Activated T-cell treated with anti-CD3 and anti-CD28 coated beads for 24 hours (primary cell): ENCODE results near the gene ADAM8.
A peak's percentile ranks its signal among the peaks of the same experiment; 100 is the strongest.

Source experiments
- DNase-seq: peaks from one replicate; pipeline ENCODE4 v3.0.0-alpha.2; 2020; ENCODE audit warnings: low read depth

Gene ADAM8

GRCh38 chr10:133308421-133309099 lies 31.9 kb upstream of the ADAM8 start, which contains the start of the genes TUBGCP2 and ZNF511:
TSS of gene TUBGCP2 (minus strand) at chr10:133308872. CDS start at chr10:133302941, 5,931 bp downstream.
TSS of gene ZNF511 (plus strand) at chr10:133308914. CDS start at chr10:133308944, 30 bp downstream.
- DNase-seq, result peak; percentile 84

DNA sequence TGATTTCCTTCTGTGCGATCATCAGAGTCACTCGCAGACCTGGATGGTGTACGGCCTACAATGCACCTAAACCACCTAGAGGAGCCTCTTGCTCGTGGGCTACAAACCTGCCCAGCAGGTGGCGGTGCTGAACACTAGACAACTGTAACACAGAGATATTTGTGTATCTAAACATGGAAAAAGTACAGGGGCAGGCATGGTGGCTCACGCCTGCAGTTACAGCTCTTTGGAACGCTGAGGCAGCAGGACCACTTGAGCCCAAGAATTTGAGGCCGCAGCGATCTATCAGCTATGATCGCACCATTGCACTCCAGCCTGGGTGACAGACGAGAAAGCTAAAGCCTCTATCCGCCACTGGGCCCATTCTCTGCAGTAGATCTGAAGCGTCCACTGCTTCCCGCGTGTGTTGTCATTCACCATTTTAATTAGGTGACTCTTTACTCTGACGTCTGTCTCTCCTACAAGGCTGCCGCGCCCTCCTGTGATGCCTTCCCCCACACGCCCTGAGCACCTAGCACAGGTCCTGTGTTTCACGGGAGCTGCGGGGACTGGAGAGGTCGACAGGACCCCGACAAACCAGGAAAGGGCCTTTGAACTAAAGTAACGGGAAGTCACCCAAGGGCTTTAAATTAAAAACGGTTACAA lies 31.2 kb upstream of the ADAM8 start:
- peak; percentile 70 for DNase-seq

GRCh38 chr10:133306941-133307379 lies 30.3 kb upstream of the ADAM8 start:
- DNase-seq, result no peak

GRCh38 chr10:133306097-133306476 lies 29.4 kb upstream of the ADAM8 start:
- DNase-seq, result no peak

DNA sequence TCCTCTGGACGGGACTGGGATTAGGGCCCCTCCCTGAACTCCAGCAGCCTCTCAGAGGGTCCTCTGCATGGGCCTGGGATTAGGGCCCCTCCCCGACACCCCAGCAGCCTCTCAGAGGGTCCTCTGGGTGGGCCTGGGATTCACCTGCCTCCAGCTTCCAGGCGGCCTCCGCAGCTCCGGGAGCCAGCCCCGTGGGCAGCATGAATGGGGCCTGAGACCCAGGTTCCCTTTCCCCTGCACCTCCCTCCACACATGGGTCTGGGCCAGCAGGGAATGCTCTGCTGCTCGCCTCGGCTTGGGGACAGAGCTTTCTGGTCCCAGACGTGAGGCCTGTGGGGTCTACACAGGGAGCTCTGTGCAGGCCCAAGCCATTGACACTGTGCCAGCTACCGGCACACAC lies 26.5 kb upstream of the ADAM8 start:
- no peak for DNase-seq

DNA sequence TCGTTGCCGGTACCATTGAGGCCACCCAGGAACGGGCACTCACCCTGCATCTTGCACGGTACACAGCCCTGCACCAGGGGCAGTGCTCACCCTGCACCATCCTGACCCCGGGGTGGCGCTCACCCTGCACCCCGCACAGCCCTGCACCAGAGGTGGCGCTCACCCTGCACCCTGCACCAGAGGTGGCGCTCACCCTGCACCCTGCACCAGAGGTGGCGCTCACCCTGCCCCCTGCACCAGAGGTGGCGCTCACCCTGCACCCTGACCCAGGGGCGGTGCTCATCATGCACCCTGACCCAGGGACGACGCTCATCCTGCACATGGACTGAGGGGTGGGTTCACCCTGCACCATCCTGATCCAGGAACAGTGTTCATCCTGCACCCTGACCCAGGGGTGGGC lies 25.6 kb upstream of the ADAM8 start:
- DNase-seq, result no peak

DNA sequence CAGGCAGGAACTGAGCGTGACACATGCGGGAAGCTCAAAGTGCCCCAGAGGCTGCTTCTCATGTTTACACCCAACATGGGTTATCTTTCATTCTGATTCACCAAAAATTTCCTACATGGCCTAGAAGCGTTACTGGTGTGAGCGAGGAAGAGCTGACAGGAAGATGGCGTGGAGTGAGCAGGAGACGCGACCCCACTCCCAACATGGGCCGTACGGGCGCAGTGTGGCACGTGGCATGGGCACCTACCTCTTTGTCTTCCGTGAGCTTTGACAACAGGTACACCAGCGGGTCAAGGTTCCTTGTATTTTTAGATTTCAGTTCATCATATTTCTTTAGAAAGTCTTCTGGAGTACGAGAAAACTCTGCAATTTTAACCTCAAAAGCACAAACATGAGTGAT lies 23.1 kb upstream of the ADAM8 start:
- no peak for DNase-seq

- DNase-seq, result no peak
These were observed 22.6 kb upstream of the ADAM8 start for GRCh38 chr10:133299224-133299623.

GRCh38 chr10:133298466-133298865 lies 21.8 kb upstream of the ADAM8 start:
- DNase-seq, result no peak

DNA sequence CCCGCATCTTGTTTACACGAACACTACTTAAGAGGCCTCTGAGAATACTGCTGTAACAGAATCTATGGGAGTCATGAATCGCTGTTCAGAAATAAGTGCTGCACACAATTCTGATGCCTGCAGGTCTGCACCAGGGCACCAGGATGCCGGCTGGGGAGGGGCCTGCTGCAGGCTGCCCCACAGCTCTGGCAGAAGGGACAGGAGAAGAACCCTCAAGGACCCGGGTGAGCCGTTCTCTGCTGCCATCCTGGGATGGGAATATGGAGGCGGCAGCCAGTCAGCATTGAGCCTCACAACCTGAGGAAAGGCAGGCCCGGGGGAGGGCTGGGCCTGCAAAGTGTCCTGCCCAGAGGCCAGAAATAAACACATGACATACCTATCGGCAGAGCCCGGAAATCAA lies 20.8 kb upstream of the ADAM8 start:
- DNase-seq, result no peak

DNA sequence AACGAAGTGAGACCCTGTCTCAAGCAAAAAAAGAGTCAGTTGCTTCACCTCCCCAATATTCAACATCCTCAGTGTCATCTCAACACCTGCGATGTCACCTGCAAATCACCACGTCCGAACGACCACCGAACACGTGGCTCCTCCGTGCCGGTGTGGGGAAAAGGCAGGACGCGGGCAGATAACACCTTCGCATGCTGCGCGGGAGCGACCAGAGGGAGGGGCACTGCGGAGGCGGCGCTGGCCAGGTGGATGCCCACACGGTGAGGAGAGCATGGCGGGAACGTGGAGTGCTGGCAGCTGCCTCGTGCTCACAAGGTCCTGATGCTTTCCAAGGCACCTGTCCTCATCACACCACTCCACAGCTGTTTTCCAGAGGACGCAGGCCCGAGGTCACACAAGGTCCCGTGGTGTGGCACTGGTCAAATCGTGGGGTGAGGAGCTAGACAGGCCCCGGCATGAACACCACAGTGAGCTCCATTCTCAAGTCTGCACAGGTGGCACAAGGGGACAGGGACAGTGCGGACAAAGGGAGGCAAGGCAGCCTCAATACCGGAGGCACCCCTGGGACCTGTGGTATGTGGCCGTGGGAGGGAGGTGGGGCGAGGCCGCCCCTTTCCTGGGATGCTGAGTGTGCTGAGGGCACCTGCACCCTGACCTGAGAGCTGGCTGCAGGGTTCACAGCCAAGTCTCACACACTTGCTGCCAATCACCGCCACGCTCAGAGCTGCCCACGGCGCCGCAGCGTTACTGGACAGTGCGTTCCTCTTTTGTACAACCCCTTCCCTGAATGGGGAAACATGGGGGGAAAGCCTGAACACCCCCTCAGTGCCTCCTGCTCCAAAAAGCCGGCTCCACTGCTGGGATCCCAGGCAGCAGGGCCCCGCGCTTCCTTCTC lies 19.0 kb upstream of the ADAM8 start:
- no peak for DNase-seq

DNA sequence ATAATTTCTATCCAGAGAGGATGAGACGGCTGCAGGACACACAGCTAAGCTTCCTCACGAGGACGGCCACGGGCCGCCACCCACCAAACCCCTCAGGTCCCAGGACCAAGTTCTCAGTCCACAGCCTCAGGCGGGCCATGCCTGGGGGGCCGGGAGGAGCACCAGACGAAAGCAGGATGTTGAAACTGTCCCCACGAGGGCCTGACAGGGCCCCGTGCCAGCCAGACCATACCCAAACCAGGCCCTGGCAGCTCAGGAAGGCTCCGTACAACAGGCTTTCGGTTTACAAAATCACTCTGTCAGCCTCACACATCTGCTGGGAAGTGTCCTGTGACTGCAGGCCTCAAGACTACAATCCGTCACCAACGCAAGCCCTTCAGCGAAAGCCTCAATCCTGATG lies 17.5 kb upstream of the ADAM8 start:
- DNase-seq, result no peak

DNA sequence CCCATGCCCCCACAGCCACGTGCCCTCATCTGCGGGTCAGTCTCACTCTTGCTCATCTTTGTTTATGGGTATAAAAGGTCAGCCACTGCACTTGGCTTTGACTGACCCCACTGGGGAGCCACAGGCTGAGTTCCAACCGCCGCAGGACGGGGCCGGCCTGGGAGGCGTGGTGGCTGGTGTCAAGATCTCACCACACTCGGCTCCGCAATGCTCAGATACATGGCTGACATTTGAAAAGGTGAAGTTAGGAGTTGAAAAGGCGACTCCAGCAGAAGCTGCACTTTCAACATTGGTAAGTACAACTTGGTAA lies 17.1 kb upstream of the ADAM8 start:
- no peak for DNase-seq

GRCh38 chr10:133292919-133293809 lies 16.5 kb upstream of the ADAM8 start:
- no peak for DNase-seq

DNA sequence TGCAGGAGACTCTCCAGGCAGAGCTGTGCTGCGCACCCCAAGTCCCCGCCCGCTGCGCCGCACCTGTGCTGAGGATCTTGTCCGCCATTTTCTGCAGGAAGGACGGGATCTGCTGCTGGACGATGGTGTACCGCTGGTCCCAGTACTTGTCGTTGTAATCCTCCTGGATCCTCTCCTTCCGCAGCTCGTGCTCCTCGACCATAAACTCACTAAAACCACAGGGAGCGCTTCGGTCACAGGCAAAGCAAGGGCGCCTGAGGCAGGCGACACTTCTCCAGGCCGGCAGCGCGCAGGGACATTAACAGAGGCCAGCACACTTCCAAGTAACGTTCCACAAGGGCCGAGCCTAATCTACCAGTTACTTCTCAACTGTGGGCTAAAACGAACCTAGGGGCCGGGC lies 13.1 kb upstream of the ADAM8 start:
- no peak for DNase-seq

- DNase-seq, result no peak
These were observed 11.3 kb upstream of the ADAM8 start for GRCh38 chr10:133287832-133288500.

DNA sequence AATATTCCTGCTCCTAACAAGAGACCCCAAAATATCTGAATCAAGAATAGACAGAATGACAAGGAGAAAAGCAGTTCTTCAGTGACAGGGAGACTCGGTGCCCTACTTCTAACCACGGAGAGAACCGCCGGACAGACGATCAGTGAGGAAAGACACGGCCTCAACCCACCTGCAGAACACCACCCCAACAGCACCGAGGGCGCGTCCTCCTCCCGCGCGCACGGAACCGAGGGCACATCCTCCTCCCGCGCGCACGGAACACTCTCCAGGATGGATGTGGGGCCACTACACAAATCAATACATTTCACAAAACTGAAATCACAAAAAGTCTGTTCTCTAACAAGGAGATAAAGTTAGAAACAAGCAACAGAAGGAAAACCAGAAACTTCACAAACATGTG lies 9.7 kb upstream of the ADAM8 start:
- DNase-seq, result no peak

DNA sequence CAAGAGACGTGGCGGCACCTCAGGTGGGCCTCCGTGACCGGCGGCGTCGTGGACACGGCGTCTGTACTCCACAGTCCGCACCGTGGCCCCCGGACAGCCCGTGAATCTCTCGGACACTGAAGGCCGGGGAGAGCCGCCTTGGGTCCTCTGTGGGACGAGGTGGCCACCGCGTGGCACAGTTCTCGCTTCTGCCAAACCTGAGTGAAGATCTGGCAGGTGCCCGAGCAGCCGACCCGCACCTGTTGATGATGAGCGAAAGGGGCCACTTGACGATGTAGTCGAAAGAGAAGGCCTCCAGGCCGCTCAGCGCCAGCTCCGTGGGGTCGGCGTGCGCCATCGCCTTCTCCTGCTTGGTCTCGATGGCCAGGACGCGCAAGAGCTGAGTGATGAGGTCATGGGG lies 8.5 kb upstream of the ADAM8 start:
- DNase-seq, result no peak

DNA sequence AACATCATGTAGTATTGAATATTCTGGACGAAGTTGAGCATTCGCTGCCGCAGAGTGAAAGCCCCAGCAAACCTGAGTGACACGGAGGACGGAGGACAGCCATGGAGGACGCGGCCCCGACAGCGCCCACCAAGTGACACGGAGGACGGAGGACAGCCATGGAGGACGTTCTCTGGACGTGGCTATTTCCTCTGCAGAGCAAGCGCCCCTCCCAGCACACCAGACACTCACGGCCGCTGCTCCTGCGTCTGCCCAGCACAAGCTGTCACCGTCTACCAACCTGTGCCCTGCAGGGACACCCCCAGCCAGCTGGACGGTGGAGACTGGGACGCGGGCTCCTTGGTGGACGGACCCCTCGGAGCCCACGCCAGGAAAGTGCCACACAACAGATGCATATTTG lies 7.3 kb upstream of the ADAM8 start:
- no peak for DNase-seq

GRCh38 chr10:133282846-133283390 lies 6.2 kb upstream of the ADAM8 start:
- no peak for DNase-seq
